Measurements from ENCODE around the gene SEC14L5. TPM values are rescaled to one million over a fixed set of nuclear protein-coding genes. Genes with fewer than 3 reads are reported as not detected.

The SEC14L5 gene
- total RNA-seq, 1 experiment from 2014 or later, result not detected

DNA sequence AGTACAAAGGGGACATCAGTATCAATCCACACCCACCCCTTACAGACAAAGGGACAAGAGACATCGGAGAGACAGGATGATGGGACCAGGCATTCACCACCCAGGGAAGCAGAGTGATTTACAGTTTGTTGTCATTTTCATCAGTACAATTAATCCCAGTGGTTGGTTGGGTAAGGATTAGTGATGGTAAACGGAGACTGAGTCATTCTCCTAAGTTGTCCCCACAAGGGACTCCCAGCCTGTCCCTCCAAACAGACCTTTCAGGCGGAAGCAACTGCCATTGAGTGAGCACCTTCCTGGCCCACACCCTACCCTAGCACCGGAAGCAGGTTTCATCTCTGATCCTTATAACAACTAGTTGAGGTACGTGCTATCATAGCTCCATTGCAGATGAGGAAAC lies 32.3 kb upstream of the SEC14L5 start:
- POLR2A ChIA-PET (ENCODE audit: unreplicated experiment), result no interaction called here
- DNase-seq, result no peak
- Histone ChIP-seq H4K20me1 (ENCODE audit: low read length) (no peaks in the 10 kb centered on the region), H3K9me2 (replicated peaks; ENCODE audit: low read length) (no peaks in the 10 kb centered on the region), H3K4me2 (ENCODE audit: low read length) (peak overlapping the region; percentile 56), H3K27ac (ENCODE audit: low read length) (no peak overlapping the region), H3K27me3 (ENCODE audit: low read length) (no peaks in the 10 kb centered on the region), H3F3A (ENCODE audit: low read length, unreplicated experiment) (no peaks in the 10 kb centered on the region), H3K79me2 (ENCODE audit: low read length) (peaks cover 4% of the 10 kb centered on the region; the same call in 1 of the 2 replicates), H2AFZ (ENCODE audit: low read length) (no peak overlapping the region), H3K36me3 (ENCODE audit: low read depth, low read length) (peaks cover 10% of the 10 kb centered on the region), H3K9ac (ENCODE audit: low read length) (no peak overlapping the region), H3K4me3 (ENCODE audit: low read length) (no peak overlapping the region), H3K9me3 (ENCODE audit: low read length) (peaks cover 6% of the 10 kb centered on the region), H3K4me1 (ENCODE audit: insufficient read depth, low read length) (peaks cover 19% of the 10 kb centered on the region)
- ATAC-seq, result no peak
- intact Hi-C loops (cut with micrococcal nuclease), result no loop called here
- TF ChIP-seq, protein P1, sequence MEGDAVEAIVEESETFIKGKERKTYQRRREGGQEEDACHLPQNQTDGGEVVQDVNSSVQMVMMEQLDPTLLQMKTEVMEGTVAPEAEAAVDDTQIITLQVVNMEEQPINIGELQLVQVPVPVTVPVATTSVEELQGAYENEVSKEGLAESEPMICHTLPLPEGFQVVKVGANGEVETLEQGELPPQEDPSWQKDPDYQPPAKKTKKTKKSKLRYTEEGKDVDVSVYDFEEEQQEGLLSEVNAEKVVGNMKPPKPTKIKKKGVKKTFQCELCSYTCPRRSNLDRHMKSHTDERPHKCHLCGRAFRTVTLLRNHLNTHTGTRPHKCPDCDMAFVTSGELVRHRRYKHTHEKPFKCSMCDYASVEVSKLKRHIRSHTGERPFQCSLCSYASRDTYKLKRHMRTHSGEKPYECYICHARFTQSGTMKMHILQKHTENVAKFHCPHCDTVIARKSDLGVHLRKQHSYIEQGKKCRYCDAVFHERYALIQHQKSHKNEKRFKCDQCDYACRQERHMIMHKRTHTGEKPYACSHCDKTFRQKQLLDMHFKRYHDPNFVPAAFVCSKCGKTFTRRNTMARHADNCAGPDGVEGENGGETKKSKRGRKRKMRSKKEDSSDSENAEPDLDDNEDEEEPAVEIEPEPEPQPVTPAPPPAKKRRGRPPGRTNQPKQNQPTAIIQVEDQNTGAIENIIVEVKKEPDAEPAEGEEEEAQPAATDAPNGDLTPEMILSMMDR (conservative IDR thresholded peaks at IDR 0.05; ENCODE audit: low read depth, low read length), result no peak
- no peak for TF ChIP-seq EZH2phosphoT487 (IDR thresholded peaks at IDR 0.05; ENCODE audit: borderline replicate concordance, low read length)
- BruUV-seq (replicated peaks), result no TSS peak
- CTCF ChIA-PET, result no interaction called here

GRCh38 chr16:4926928-4927327 lies 31.2 kb upstream of the SEC14L5 start:
- peaks cover 4% of the 10 kb centered on the region; the same call in 1 of the 2 replicates for H3K79me2 ChIP-seq (ENCODE audit: low read length)
- intact Hi-C loops (cut with micrococcal nuclease), result no loop called here
- H3K4me2 ChIP-seq (ENCODE audit: low read length), result no peak overlapping the region
- no peaks in the 10 kb centered on the region for H3F3A ChIP-seq (ENCODE audit: low read length, unreplicated experiment)
- ATAC-seq, result no peak
- H4K20me1 ChIP-seq (ENCODE audit: low read length), result no peaks in the 10 kb centered on the region
- no TSS peak for BruUV-seq (replicated peaks)
- peaks cover 19% of the 10 kb centered on the region for H3K4me1 ChIP-seq (ENCODE audit: insufficient read depth, low read length)
- peaks cover 6% of the 10 kb centered on the region for H3K9me3 ChIP-seq (ENCODE audit: low read length)
- H3K27ac ChIP-seq (ENCODE audit: low read length), result no peak overlapping the region
- ChIA-PET CTCF (interaction anchor here (0.5 kb wide), 1 partner anchor 1899 kb away, joined by 12 read pairs; no protein-coding TSS in a partner anchor), POLR2A (ENCODE audit: unreplicated experiment) (no interaction called here)
- no peak overlapping the region for H3K4me3 ChIP-seq (ENCODE audit: low read length)
- no peaks in the 10 kb centered on the region for H3K9me2 ChIP-seq (replicated peaks; ENCODE audit: low read length)
- no peak for DNase-seq
- no peak overlapping the region for H3K9ac ChIP-seq (ENCODE audit: low read length)
- H2AFZ ChIP-seq (ENCODE audit: low read length), result no peak overlapping the region
- H3K36me3 ChIP-seq (ENCODE audit: low read depth, low read length), result peaks cover 10% of the 10 kb centered on the region
- H3K27me3 ChIP-seq (ENCODE audit: low read length), result no peaks in the 10 kb centered on the region
- TF ChIP-seq EZH2phosphoT487 (IDR thresholded peaks at IDR 0.05; ENCODE audit: borderline replicate concordance, low read length), result no peak
- no peak for TF ChIP-seq EZH2 (IDR thresholded peaks at IDR 0.05; ENCODE audit: low read length, unreplicated experiment)
- TF ChIP-seq, protein P1 (conservative IDR thresholded peaks at IDR 0.05; ENCODE audit: low read depth, low read length), result no peak

DNA sequence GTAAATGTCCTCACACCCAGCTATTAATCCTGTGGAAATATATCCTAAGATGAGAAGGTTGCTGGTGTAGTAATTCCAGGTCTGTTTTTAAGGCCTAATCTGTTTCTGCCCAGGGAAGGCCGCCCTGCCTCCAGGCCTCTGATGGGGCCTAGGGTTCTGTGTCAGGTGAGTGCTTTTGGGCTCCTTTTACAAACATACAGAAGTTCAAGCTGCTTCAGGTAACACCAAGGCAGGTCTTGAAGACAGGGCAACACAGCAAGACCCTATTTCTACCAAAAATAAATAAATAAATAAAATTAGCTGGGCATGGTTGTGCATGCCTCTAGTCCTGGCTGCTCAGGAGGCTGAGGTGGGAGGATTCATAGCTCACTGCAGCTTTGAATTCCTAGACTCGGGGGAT lies 30.5 kb upstream of the SEC14L5 start:
- CTCF ChIA-PET, result no interaction called here
- no peaks in the 10 kb centered on the region for H3F3A ChIP-seq (ENCODE audit: low read length, unreplicated experiment)
- POLR2A ChIA-PET (ENCODE audit: unreplicated experiment), result no interaction called here
- no peak for DNase-seq
- H3K9me2 ChIP-seq (replicated peaks; ENCODE audit: low read length), result no peaks in the 10 kb centered on the region
- H3K9ac ChIP-seq (ENCODE audit: low read length), result no peak overlapping the region
- H3K9me3 ChIP-seq (ENCODE audit: low read length), result peaks cover 6% of the 10 kb centered on the region
- ATAC-seq, result no peak
- BruUV-seq (replicated peaks), result no TSS peak
- TF ChIP-seq EZH2 (IDR thresholded peaks at IDR 0.05; ENCODE audit: low read length, unreplicated experiment) (no peak), EZH2phosphoT487 (IDR thresholded peaks at IDR 0.05; ENCODE audit: borderline replicate concordance, low read length) (no peak)
- TF ChIP-seq, protein P1 (conservative IDR thresholded peaks at IDR 0.05; ENCODE audit: low read depth, low read length), result no peak
- peaks cover 10% of the 10 kb centered on the region for H3K36me3 ChIP-seq (ENCODE audit: low read depth, low read length)
- no peaks in the 10 kb centered on the region for H4K20me1 ChIP-seq (ENCODE audit: low read length)
- H3K27me3 ChIP-seq (ENCODE audit: low read length), result no peaks in the 10 kb centered on the region
- intact Hi-C loops (cut with micrococcal nuclease), result no loop called here
- H3K79me2 ChIP-seq (ENCODE audit: low read length), result peaks cover 4% of the 10 kb centered on the region; the same call in 1 of the 2 replicates
- H3K4me1 ChIP-seq (ENCODE audit: insufficient read depth, low read length), result peaks cover 19% of the 10 kb centered on the region
- no peak overlapping the region for H3K27ac ChIP-seq (ENCODE audit: low read length)
- H2AFZ ChIP-seq (ENCODE audit: low read length), result no peak overlapping the region
- H3K4me3 ChIP-seq (ENCODE audit: low read length), result no peak overlapping the region
- no peak overlapping the region for H3K4me2 ChIP-seq (ENCODE audit: low read length)

Data from PC-3 (cell line).